Activated CD8-positive, alpha-beta memory T cell treated with anti-CD3 and anti-CD28 coated beads, Interleukin-2, amount 50 U/mL, for 4 hours (primary cell): ENCODE measurements around the gene CCDC170.
"Not testable (repeated sequence)": the region's sequence is repeated elsewhere in the genome, so short reads cannot be mapped to it uniquely, and the experiment has no call there.

Experiments used
- DNase-seq: peaks from one replicate; pipeline ENCODE4 v3.0.0-alpha.2; 2020

Gene CCDC170

DNA sequence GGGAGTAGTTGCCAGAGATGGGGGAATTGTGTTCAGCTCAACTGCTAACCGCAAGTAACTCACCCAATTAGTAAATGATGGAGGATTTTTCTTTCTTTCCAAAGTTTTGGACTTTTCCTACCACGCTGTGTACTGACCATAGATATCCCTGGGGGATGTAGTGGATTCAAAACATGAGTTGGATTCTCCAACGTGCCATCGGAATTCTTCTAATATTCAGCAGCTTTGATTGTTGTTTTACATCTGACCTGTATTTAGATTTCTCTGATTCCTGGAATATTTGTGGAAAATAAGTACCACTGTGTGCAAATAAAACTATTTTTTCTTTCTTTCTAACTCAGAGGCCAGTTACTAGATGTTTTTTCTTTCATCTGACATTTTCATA, 1.1 kb downstream of the CCDC170 start:
- DNase-seq = no peak

DNA sequence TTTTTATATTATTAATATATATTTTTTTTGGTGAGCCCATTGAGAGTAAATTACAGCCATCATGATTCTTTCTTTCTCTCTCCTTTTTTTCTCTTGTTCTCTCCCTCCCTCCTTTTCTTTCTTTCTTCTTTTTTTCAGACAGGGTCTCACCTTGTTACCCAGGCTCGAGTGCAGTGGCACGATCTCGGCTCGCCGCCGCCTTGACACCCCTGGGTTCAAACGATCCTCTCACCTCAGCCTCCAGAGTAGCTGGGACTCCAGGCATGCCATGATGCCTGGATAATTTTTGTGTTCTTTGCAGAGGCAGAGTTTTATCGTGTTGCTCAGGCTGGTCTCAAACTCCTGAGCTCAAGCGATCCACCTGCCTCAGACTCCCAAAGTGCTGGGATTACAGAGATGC, 1.6 kb downstream of the CCDC170 start:
- DNase-seq = no peak

DNA sequence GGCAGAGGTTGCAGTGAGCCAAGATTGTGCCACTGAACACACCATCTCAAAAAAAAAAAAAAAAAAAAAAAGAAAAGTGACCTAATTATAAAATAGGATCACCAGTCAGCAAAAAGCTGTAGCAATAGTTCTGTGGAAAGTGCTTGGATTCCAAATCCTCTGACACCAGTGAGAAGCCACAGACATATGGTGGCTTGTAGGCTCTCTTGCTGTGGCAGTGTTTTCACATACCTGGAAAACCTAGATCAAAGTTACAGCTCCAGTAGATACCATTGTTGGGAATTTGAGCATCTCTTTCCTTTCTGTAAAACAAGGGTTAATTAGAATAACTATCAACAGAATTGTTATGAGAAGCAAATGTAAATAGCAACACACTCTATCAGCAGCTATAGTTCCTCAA, 4.1 kb downstream of the CCDC170 start:
- DNase-seq = no peak

DNA sequence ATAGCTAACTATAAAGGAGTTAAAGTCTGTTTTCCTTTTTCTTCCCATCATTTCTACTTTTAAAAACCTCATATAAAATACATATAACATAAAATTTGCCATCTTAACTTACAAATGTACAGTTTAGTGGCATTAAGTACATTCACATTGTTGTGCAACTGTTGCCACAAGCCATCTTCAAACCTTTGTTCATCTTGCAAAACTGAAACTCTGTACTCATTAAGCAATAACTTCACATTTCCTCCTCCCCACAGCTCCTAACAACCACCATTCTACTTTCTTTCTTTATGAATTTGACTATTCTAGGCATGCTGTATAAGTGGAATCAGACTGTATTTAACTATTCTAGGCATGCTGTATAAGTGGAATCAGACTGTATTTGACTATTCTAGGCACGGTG, 4.5 kb downstream of the CCDC170 start:
- DNase-seq = no peak

DNA sequence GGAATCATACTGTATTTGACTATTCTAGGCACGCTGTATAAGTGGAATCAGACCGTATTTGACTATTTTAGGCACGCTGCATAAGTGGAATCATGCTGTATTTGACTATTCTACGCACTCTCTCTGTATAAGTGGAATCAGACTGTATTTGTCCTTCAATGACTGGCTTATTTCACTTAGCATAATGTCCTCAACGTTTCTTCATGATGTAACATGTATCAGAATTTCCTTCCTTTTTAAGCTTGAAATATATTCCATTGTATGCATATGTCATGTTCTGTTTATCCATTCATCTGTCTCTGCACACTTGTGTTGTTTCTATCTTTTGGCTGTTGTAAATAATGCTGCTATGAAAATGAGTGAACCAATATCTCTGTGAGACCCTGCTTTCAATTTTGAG, 5.7 kb downstream of the CCDC170 start:
- DNase-seq = no peak

DNA sequence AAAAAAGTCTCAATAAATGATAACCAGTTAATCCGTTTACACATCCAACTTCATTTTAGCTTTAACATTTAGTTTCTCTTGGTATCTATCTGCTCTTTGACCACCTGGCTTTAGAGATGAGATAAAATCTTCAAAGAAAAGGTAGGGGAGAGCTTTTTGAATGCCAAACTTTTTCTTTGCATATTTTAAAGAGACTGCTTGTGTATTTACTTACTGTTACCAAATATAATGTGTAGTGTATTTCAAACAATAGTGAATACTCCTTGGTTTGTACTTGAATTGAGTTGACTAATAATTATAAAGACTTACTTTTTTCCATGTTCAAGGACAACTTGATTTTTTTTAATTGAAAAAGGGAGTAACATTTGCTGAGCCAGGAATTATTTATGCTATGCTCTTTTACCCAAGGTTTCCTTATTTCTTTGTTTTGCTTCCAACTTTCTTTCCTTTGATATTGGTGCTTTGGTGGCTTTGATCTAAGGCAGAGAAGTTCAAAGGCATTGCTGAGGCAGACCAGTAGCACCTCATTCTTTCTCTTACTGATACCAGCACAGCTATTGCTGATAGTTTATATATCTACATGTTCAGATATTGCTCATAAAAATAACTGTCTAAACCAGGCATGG, 7.8 kb downstream of the CCDC170 start:
- DNase-seq = no peak

DNA sequence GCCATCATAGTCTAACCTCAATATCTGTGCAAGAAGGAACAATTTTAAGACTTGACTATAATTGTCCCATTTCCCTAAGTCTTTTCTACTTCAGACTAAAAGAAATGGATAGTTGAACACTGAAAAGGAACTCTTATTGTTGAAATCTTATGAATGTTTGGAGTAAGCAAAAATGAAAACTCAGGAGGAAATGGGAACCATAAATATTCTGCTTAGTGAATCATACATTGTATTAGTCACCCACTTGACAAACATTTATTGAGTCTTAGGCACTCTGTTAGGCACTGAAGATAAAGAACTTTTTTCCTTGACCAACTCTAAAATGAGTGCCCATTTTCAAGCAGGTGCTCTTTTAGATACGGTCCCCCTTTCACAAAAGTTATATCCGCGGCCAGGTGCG, 8.7 kb downstream of the CCDC170 start:
- no peak for DNase-seq

DNA sequence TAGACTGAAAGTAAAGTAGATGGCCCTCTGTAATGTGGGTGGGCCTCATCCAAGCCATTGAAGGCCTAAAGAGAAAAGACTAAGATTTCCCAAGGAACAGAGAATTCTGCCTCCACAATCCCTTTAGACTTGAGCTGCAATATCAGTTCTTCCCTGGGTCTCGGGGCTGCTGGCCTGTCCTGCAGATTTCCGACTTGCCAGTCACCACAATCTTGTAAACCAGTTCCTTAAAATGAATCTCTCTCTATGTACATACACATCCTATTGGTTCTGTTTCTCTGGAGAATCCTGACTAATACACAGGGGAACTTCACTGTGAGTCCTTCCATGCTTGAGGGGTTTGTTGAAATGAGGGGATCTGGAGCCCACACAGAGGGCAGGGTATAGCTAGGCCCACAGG, 12.9 kb downstream of the CCDC170 start:
- no peak for DNase-seq

DNA sequence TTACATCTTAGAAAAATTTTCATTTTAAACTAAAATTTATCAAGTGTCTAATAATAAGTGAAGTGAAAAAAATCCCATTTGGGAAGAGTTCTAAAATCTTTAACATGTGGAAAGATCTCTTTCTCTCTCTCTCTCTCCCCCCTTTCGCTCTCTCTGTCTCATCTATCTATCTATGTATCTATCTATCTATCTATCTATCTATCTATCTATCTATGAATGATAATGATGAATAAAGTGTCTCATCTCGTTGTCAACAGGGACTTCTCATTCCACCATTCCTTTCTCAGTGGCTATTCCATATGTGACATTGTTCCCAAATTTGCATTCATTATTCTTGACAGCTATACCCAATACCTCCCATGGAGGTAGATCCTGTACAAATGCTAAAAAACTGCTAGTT, 15.2 kb downstream of the CCDC170 start:
- no peak for DNase-seq

DNA sequence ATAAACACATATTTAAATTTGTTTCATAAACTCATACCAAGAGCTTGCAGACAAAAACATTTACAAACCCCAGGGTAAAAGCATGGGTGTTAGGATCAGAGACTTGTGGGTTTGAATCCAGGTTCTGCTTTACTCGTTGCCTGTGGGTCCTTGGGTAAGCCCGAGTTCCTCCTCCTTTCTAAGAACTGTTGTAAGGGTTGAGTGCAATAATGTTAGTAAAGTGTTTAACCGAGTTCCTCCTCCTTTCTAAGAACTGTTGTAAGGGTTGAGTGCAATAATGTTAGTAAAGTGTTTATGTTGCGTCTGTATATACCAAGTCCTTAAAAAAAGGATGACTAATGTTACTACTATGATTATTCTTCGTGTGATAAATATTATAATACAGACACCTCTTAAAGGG, 18.7 kb downstream of the CCDC170 start:
- no peak for DNase-seq

DNA sequence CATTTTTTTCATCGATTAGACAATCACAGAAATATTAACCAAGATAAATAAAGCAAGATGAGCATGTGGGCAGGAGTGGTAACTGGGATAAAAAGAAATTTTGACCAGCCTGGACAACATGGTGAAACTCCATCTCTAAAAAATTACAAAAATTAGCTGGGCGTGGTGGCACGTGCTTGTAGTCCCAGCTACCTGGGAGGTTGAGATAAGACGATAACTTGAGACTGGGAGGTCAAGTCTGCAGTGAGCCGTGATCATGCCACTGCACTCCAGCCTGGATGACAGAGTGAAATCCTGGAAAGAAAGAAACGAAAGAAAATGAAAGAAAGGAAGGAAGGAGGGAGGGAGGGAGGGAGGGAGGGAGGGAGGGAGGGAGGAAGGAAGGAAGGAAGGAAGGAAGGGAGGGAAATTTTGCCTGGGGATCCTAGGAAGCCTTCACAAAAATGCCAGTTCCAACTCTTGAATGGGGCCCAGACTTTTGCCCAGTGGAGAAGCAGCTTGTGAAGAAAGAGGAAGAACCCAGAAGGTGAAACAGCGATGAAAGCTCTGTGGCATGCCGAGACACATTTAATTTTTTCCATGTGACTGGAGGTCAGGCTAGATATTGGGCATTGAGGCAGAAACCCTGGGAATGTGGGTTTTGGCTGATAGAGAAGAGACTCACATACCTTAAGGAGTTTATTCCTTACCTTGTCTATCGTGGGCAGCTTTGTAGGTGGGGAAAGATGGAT, 20.3 kb downstream of the CCDC170 start:
- DNase-seq = no peak

DNA sequence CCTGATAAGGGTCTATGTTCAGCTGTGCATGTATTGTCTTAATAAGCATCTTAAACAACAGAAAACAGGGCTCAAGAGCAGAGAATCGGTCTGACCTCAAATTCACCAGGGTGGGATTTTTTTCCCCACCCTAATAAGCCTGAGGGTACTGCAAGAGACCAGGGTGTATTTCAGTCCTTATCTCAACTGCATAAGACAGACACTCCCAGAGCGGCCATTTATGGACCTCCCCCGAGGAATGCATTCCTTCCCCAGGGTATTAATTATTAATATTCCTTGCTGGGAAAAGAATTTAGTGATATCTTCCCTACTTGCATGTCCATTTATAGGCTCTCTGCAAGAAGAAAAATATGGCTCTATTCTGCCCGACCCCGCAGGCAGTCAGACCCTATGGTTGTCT, 25.2 kb downstream of the CCDC170 start:
- DNase-seq = not testable (repeated sequence)

DNA sequence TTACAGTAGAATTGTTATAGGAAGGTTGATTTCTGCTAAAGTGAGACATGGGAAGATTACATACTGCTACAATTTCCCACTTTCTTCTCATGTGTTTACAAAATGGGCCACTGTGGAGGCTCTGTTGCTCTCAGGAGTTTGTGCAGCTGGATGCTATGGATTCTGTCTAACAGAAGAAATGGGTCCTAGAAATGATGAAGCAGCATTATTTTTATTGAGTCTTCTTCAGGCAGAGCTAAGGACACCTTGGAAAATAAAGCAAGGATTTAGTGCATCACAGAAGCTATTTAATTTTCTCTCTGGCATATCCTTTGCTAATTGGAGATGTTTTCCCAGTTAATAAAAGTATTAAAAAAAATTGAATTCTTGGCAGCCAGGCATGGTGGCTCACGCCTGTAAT, 29.2 kb downstream of the CCDC170 start:
- DNase-seq = no peak

DNA sequence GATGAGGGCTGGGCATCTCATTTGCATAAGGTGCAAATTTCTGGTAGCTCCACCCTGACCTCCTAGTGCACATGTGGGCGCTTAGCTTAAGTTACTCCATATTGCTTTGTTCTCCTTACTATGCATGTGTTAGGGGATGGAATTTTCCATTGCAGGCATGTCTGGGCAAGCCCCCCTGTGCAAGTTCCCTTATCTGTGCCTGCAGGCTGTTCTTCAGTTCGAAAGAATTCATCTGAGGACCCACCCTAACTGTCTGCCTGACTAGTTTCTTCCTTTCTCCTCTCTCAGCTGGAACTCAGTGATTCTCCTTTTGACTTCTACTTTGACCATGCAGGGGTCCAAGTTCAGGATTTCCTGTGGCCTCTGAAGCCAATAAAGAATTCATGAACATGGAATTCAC, 30.2 kb downstream of the CCDC170 start:
- DNase-seq = no peak

DNA sequence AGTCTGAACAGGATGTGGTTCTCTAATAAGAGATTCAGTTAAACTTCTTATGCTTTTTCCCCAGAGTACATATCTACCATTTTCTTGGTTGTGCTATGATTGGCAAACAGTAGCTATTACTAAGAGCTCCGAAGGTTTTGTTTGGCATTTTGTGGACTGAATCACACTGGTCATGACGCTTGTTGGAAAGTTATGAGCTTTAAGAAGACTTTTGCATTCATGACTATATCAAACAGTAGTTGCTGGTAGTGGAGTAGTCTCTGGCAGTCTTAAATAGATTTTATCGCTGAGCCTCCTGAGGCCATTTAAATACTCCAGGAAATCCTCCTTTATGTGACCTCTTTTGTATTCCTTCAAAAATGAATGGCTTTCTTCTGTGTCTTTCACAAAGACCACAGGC, 40.8 kb downstream of the CCDC170 start:
- no peak for DNase-seq

DNA sequence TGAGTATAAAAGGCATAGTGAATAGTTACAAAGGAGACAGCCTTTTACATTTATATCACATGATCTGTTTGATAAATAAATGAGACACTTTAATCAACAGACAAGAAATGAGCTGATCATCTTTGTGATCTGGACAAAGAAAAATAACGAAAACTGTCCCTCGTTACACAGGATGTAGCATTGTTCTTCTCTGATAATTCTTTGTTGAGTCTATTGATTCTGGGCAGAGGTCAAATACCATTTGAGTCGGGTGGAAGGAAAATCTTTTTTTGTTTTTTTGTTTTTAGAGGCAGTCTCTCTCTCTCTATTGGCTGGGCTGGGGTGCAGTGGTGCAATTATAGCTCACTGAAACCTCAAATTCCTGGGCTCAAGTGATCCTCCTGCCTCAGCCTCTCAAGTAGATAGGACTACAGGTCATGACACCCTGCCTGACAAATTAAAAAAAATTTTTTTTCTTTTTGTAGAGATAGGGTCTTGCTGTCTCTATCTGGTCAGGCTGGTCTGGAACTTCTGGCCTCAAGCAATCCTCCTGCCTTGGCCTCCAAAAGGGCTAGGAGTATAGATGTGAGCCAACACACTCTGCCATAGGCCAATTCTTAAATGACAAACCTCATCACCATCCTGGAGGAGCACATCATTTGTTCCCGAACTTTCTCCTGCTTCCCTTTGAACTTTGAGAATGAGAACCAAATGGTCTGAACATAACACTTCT, 41.8 kb downstream of the CCDC170 start:
- no peak for DNase-seq

DNA sequence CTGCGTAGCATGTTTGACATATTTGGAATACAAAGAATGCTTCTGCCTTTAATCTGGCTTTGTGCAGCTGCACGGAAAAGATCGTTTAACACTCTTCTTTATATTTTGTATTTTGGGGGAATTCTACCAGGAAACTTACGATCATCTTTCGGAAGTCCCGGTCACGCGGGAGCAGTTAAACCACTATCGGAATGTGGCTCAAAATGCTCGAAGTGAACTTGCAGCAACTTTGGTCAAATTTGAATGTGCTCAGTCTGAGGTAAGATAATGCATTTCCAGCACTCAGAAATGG, 42.3 kb downstream of the CCDC170 start:
- no peak for DNase-seq

DNA sequence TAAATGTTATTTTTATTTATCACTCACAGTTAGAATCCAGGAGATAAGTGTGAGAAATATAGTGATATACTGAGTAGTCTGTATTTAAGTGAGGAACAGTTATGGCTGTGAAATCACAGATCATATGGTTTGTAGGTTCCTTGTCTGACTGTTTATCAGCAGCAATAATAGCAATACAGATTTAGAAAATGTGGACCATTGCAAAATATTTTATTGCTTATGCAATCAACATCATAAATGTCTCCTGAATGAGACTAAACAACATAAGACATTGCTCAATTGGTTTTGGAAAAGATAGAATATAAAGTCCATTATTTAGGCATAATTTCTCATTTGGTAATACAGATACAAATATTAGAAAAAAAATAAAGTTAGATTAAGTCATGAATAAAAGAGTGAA, 43.7 kb downstream of the CCDC170 start:
- no peak for DNase-seq

DNA sequence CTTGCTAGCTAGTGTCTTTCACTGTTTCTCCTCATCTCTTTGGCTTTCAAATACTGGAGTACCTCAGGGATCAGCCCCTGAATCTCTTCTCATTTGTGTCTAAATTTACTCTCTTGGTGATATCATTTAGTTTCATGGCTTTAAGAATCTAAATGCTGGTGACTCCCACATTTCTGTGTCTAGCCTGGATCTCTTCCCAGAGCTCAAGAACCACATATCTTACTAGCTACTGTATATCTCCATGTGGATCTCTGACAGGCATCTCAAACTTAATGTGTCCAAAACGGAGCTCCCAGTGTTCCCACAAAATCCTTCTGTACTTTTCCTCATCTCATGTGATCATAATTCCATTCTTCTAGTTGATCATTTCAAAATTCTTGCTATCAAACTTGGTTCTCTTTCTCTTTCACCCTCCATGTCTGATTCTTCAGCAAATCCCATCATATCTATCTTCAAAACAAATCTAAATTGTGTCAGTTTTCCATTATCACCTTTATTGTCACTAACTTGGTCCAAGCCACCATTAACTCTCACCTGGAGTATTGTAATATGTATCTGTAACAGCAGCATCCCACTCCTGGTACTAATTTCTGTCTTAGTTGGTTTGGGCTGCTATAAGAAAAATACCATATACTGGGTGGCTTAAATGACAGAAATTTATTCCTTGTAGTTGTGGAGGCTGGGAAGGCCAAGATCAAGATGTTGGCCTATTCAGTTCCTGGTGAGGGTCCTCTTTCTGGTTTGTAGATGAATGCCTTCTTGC, 45.9 kb downstream of the CCDC170 start:
- DNase-seq = no peak

DNA sequence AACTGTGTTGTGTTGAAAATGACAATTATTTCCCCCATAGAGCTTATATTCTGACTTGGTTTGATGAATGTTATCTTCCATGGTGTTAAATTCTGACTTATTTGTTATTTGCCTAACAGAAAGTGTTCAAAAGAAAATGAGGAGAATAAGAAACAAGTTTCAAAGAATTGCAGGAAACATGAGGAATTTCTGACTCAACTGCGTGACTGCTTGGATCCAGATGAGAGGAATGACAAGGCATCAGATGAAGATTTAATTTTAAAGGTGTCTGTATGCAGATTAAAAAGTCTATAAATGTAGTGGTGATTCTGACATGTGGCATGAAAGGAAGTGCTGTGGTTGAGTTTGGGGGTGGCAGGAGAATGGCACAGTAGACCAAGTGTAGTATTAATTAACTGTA, 50.6 kb downstream of the CCDC170 start:
- no peak for DNase-seq

DNA sequence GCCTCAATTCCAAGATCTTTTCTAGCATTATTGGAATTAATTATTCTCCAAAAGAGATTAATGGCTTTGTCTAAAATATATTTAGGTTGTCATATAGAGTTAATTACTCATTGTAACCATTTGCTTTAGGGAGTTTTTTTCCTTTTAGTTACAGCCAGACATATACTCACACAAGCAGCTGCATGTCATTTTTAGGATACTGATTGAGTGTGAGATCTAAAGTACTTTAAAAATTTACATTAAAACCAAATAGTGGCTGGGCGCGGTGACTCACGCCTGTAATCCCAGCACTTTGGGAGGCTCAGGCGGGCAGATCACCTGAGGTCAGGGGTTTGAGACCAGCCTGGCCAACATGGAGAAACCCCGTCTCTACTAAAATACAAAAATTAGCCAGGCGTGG, 51.1 kb downstream of the CCDC170 start:
- not testable (repeated sequence) for DNase-seq

DNA sequence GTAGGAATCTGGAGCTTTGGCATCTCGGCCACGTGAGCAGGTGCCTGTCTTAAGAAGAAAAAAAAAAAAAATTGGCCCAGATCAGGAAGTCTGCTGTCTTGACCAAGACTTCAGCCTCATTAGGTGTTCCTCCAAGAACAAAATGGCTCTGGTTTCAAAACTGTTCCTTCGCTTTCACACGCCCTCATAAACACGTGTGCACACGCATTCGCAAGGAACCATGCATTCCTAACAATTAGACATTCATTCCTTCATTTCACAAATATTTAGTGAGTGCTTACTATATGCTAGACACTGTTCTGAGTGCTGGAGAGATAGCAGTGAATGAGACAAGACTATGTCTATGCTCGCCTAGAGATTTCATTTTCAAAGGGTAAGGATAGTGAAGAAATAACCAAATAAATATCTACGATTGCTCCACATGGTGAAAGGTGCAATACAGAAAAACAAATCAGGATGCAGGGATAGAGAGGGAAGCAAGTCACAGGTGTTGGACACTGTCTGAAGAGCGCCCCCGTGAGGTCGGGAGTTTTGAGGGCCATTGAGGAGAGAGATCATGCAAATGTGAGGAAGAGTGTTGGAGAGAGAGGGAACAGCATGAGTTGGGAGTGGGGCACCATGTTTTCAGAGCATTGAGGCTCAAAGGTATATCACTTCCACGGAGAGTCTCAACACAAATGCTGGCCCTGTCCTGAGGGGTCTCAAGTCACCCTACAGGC, 53.3 kb downstream of the CCDC170 start:
- no peak for DNase-seq

DNA sequence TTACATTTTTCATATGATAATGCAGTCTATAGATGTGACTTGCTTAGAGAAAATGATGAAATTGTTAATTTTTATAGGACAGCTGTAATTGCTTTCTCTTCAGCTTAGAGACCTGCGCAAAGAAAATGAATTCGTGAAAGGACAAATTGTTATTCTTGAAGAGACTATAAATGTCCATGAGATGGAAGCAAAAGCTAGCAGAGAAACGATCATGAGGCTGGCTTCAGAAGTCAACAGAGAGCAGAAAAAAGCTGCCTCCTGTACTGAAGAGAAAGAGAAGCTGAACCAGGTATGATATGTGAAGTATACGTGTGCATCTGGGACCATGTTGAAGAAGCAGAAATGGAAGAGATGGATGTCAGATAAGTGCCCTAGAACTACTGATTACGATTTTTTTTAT, 54.4 kb downstream of the CCDC170 start:
- no peak for DNase-seq
